Stomach (tissue), 9 donors: ENCODE results near the gene PEMT. TPM values are rescaled to one million over a fixed set of nuclear protein-coding genes. Genes with fewer than 3 reads are reported as not detected.

Experiments used
- DNase-seq, 2 donors: peaks; one replicate each; pipeline versions ENCODE4 v3.0.0 to v3.0.0-alpha.2; 2013 to 2019
- H3K27ac ChIP-seq, 5 donors: fragments of 200-600 bp in 4 of 5; sonication (generic) in 4 of 5; one replicate each; pipeline ENCODE4 v1.5.1; 2013 to 2019; ENCODE audit warnings: mild to moderate bottlenecking in 1 of 5, moderate library complexity in 1 of 5
- H3K27me3 ChIP-seq, 3 donors: fragments of 200-600 bp; sonication (generic); one replicate each; pipeline ENCODE4 v1.5.1; 2017 to 2019; ENCODE audit warnings: mixed run types in 1 of 3
- H3K36me3 ChIP-seq, 4 donors: fragments of 200-600 bp; sonication (generic); 1 replicate in 3 of 4; 2 replicates in 1 of 4; pipeline ENCODE4 v1.5.1; 2016 to 2019
- H3K4me1 ChIP-seq, 4 donors: fragments of 200-600 bp; sonication (generic); one replicate each; pipeline ENCODE4 v1.5.1; 2016 to 2019
- H3K4me3 ChIP-seq, 4 donors: fragments of 200-600 bp; sonication (generic) in 3 of 4; one replicate each; pipeline ENCODE4 v1.5.1; 2016 to 2019; ENCODE audit warnings: mild to moderate bottlenecking in 1 of 4
- H3K9me3 ChIP-seq, 4 donors: fragments of 200-600 bp; sonication (generic); one replicate each; pipeline ENCODE4 v1.5.1; 2016 to 2019
- CTCF ChIP-seq, 7 experiments: fragments of 450-650 bp in 4 of 7; fragments of 200-600 bp in 3 of 7; sonication (generic) in 3 of 7; IDR thresholded peaks; one replicate each; pipeline ENCODE4 v1.5.1; 2016 to 2019; ENCODE audit warnings: antibody characterized with exemption in 7 of 7, control low read depth in 2 of 7, mild to moderate bottlenecking in 1 of 7
- EP300 ChIP-seq: sonication (generic); formaldehyde crosslinking; IDR thresholded peaks from one replicate; pipeline ENCODE4 v1.6.1; 2017; ENCODE audit warnings: antibody characterized with exemption
- POLR2A ChIP-seq, 4 donors: fragments of 450-650 bp; IDR thresholded peaks; one replicate each; pipeline ENCODE4 v1.6.1; 2016; ENCODE audit warnings: antibody characterized with exemption in 4 of 4, control low read depth in 2 of 4, mild to moderate bottlenecking in 1 of 4, moderate library complexity in 1 of 4
- POLR2AphosphoS5 ChIP-seq, 3 donors: sonication (generic); formaldehyde crosslinking; IDR thresholded peaks; one replicate each; pipeline ENCODE4 v1.6.1; 2016; ENCODE audit warnings: antibody characterized with exemption in 3 of 3
- WGBS, 5 donors: extraction: QIAGEN DNeasy Blood & Tissue Kit in 3 of 5; methylation state at CpG; one replicate each; pipeline versions ENCODE4 v1.1.5 to v1.1.7; 2013 to 2018; 5-methylcytosine and 5-hydroxymethylcytosine counted together
- intact Hi-C: fragments of 100-400 bp; cut with DNase I; formaldehyde crosslinking; loops from one replicate; pipeline ENCODE4 v1.15.1; 2023; ENCODE audit warnings: low total_unique reads
- polyA plus RNA-seq, 3 donors: library from polyadenylated mRNA; stranded (reverse); fragments of 200-250 nt; gene quantifications; one replicate each; pipeline ENCODE4 v1.2.3, GENCODE V29; 2013
- total RNA-seq, 5 donors: library from RNA; depleted of rRNA; stranded (reverse); fragments of >200 nt; gene quantifications; one replicate each; pipeline versions ENCODE4 v1.1.0 to v1.2.3, GENCODE V29; 2014 to 2016
- donor health status: healthy with polysubstance abuse.
- donor health status: Bipolar disorder and iron deficiency.
- donor health status: healthy.

The PEMT gene
- total and polyA plus RNA-seq, 8 donors, result 7.0 to 44.6 (median 27.0) TPM

- Histone ChIP-seq H3K4me3 (no peak overlapping the region), H3K27me3 (peaks cover 0 to 51% (median 4%) of the 10 kb centered on the region in 3 donors), H3K27ac (no peak overlapping the region), H3K9me3 (no peaks in the 10 kb centered on the region), H3K4me1 (no peaks in the 10 kb centered on the region), H3K36me3 (no peaks in the 10 kb centered on the region)
- DNase-seq, result no peak
- WGBS, 5 donors, result 95 to 98% (median 96%) methylated on average over 4 of the region's 4 CpGs
- no peak for TF ChIP-seq POLR2AphosphoS5 (IDR thresholded peaks at IDR 0.05)
- no peak for TF ChIP-seq CTCF (IDR thresholded peaks at IDR 0.05)
- no peak for TF ChIP-seq POLR2A (IDR thresholded peaks at IDR 0.05)
- TF ChIP-seq EP300, result no peak
- intact Hi-C loops, result no loop called here
Measured at GRCh38 chr17:17469358-17469757, 122.2 kb downstream of the PEMT start.

DNA sequence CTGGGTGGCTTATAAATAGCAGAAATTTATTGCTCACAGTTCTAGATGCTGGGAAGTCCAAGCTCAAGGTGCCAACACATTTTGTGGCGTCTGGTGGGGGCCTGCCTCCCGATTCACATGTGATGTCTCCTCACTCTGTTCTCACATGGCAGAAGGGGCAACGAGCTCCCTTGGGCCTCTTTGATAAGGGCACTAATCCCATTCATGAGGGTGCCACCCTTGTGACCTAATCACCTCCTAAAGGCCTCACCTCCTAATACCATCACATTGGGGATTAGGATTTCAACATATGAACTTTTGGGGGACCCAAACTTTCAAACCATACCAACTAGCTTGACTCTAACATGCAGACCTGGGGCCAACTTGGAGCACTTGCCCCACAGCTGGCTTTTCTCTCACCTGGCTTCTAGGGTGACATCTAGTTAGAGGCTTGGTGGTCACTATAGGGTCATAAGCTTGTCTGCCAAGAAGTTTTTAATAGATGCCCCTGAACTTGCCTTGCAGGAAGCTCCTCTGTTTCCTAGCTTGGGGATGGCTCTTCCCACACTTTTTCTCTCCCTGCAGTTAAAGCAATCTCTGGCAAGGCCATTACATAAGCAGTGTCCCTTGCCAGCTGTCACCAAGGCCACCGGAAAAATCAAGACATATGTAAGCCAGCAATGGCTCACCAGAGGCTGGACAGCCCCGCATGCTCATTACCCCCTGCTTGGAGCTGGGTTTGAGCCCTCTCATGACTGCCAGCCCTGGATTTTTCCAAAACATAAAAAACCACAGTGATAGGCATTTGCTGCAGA is 123.1 kb downstream of the PEMT start:
- Histone ChIP-seq H3K9me3 (no peaks in the 10 kb centered on the region), H3K4me3 (no peak overlapping the region), H3K27me3 (peaks cover 0 to 51% (median 4%) of the 10 kb centered on the region in 3 donors), H3K36me3 (no peaks in the 10 kb centered on the region), H3K4me1 (no peaks in the 10 kb centered on the region), H3K27ac (no peak overlapping the region)
- WGBS, 5 donors, result 73 to 87% (median 74%) methylated on average over 5 of the region's 5 CpGs
- DNase-seq, result no peak
- TF ChIP-seq CTCF (IDR thresholded peaks at IDR 0.05) (no peak), EP300 (no peak), POLR2A (IDR thresholded peaks at IDR 0.05) (no peak), POLR2AphosphoS5 (IDR thresholded peaks at IDR 0.05) (no peak)
- intact Hi-C loops, result no loop called here

- TF ChIP-seq POLR2A (IDR thresholded peaks at IDR 0.05) (no peak), POLR2AphosphoS5 (IDR thresholded peaks at IDR 0.05) (no peak), CTCF (IDR thresholded peaks at IDR 0.05) (no peak), EP300 (no peak)
- DNase-seq, result no peak
- Histone ChIP-seq H3K27me3 (peaks cover 0 to 51% (median 4%) of the 10 kb centered on the region in 3 donors), H3K9me3 (no peaks in the 10 kb centered on the region), H3K27ac (no peak overlapping the region), H3K36me3 (no peaks in the 10 kb centered on the region), H3K4me3 (no peak overlapping the region), H3K4me1 (no peaks in the 10 kb centered on the region)
- WGBS, 5 donors, result 51 to 71% (median 63%) methylated on average over 5 of the region's 5 CpGs
- intact Hi-C loops, result no loop called here
Measured at GRCh38 chr17:17467720-17468119, 123.8 kb downstream of the PEMT start.

GRCh38 chr17:17467016-17467415 is 124.5 kb downstream of the PEMT start:
- Histone ChIP-seq H3K36me3 (no peaks in the 10 kb centered on the region), H3K4me3 (no peak overlapping the region), H3K9me3 (no peaks in the 10 kb centered on the region), H3K27ac (no peak overlapping the region), H3K4me1 (no peaks in the 10 kb centered on the region), H3K27me3 (peaks cover 0 to 51% (median 4%) of the 10 kb centered on the region in 3 donors)
- 56 to 76% (median 74%) methylated on average over 5 of the region's 5 CpGs for WGBS, 5 donors
- peak in 1 of 2 donors; percentile 23 for DNase-seq
- intact Hi-C loops, result no loop called here
- no peak for TF ChIP-seq CTCF (IDR thresholded peaks at IDR 0.05)
- TF ChIP-seq EP300, result no peak
- no peak for TF ChIP-seq POLR2AphosphoS5 (IDR thresholded peaks at IDR 0.05)
- no peak for TF ChIP-seq POLR2A (IDR thresholded peaks at IDR 0.05)
